K562 (cell line): ENCODE data around the gene KCNJ15. TPM values are rescaled to one million over a fixed set of nuclear protein-coding genes. Genes with fewer than 3 reads are reported as not detected.

Source experiments
- ATAC-seq: fragments of 200-7000 bp; cut with Tn5 transposase; 3 replicates; pipeline ENCODE4 v1.9.1; 2020; ENCODE audit warnings: moderate library complexity
- BruUV-seq: library from RNA; stranded (reverse); fragments of 400-500 nt; replicated peaks from 2 replicates; lab custom pipeline; 2021; lab: Mats Ljungman, UMichigan
- CTCF ChIA-PET: fragments of 300-600 bp; formaldehyde crosslinking; extraction: SDS; loops from one replicate; lab custom pipeline; 2021; ENCODE audit warnings: low intra/inter-chr PET ratio; lab: Yijun Ruan, JAX
- POLR2A ChIA-PET: fragments of 300-600, 350-650 bp; sonication (Branson Sonifier 250); formaldehyde crosslinking; extraction: SDS; loops from one replicate; lab custom pipeline; 2021; ENCODE audit warnings: antibody characterized with exemption, inconsistent platforms; lab: Yijun Ruan, JAX
- DNase-seq, 4 experiments: peaks; one replicate each; pipeline versions ENCODE4 v3.0.0 to v3.0.0-alpha.2; 2011 to 2018; ENCODE audit warnings: low spot score in 3 of 4, mixed read lengths in 3 of 4; ENCODE audit errors: extremely low read depth in 1 of 4
- FAIRE-seq: peaks from 2 replicates; lab custom pipeline; 2011; peaks lifted over from hg19 to GRCh38; lab: Jason Lieb, UNC
- H2AFZ ChIP-seq: 2 replicates; pipeline ENCODE4 v1.6.0; 2011; ENCODE audit warnings: low read depth, low read length, control low read depth, inconsistent platforms
- H3K27ac ChIP-seq: fragments of 200-600 bp; 3 replicates; pipeline ENCODE4 v1.8.0; 2011; ENCODE audit warnings: low read depth, mild to moderate bottlenecking, control low read depth, inconsistent platforms, low read length, moderate library complexity, mixed read lengths; ENCODE audit errors: extremely low read depth
- H3K27me3 ChIP-seq, 2 experiments: fragments of 300-600 bp in 1 of 2; 2 replicates in 1 of 2; 3 replicates in 1 of 2; pipeline versions ENCODE4 v1.6.0 to v1.8.0; 2011; ENCODE audit warnings: inconsistent platforms in 2 of 2, low read length in 2 of 2, mild to moderate bottlenecking in 1 of 2, mixed read lengths in 1 of 2, moderate library complexity in 1 of 2; ENCODE audit not compliant: control insufficient read depth in 2 of 2, insufficient read depth in 2 of 2
- H3K36me3 ChIP-seq: fragments of 300-600 bp; 3 replicates; pipeline ENCODE4 v1.8.0; 2011; ENCODE audit warnings: mild to moderate bottlenecking, low read length, inconsistent platforms; ENCODE audit not compliant: control insufficient read depth, insufficient read depth
- H3K4me1 ChIP-seq, 2 experiments: fragments of 200-600 bp in 1 of 2; replicated peaks in 1 of 2; 2 replicates in 1 of 2; 3 replicates in 1 of 2; pipeline versions ENCODE4 v1.5.1 to v1.8.0; 2011; ENCODE audit warnings: inconsistent platforms in 2 of 2, low read length in 2 of 2, mild to moderate bottlenecking in 1 of 2, mixed read lengths in 1 of 2, moderate library complexity in 1 of 2; ENCODE audit not compliant: control insufficient read depth in 2 of 2, insufficient read depth in 2 of 2
- H3K4me2 ChIP-seq: 2 replicates; pipeline ENCODE4 v1.6.1; 2011; ENCODE audit warnings: low read length, control low read depth, inconsistent platforms, mixed read lengths; ENCODE audit not compliant: insufficient read depth
- H3K4me3 ChIP-seq: fragments of 200-600 bp; sonication (generic), shearing (Covaris generic); 2 replicates; pipeline ENCODE4 v1.5.1; 2016; ENCODE audit warnings: control low read depth, inconsistent platforms
- H3K79me2 ChIP-seq: fragments of 200-600 bp; 3 replicates; pipeline ENCODE4 v1.8.0; 2011; ENCODE audit warnings: low read length, inconsistent platforms; ENCODE audit not compliant: control insufficient read depth, insufficient read depth
- H3K9ac ChIP-seq, 2 experiments: 2 replicates each; pipeline versions ENCODE4 v1.6.0 to v1.6.1; 2011; ENCODE audit warnings: low read depth in 2 of 2, low read length in 2 of 2, control low read depth in 1 of 2, inconsistent platforms in 1 of 2, mild to moderate bottlenecking in 1 of 2, mixed read lengths in 1 of 2; ENCODE audit not compliant: insufficient read depth in 1 of 2
- H3K9me1 ChIP-seq: one replicate; pipeline ENCODE4 v1.6.0; 2011; ENCODE audit warnings: inconsistent platforms, mild to moderate bottlenecking, low read length, moderate library complexity; ENCODE audit not compliant: control insufficient read depth, insufficient read depth
- H3K9me3 ChIP-seq: replicated peaks from 2 replicates; pipeline ENCODE4 v1.5.1; 2011; ENCODE audit warnings: low read depth, low read length, inconsistent platforms; ENCODE audit not compliant: control insufficient read depth, insufficient read depth
- H4K20me1 ChIP-seq: replicated peaks from 2 replicates; pipeline ENCODE4 v1.6.1; 2011; ENCODE audit warnings: low read length, inconsistent platforms, mixed read lengths; ENCODE audit not compliant: control insufficient read depth, insufficient read depth
- DACH1 ChIP-seq: fragments of 450-650 bp; IDR thresholded peaks from 2 replicates; pipeline ENCODE4 v1.6.1; 2018; ENCODE audit not compliant: partially characterized antibody
- KLF1 ChIP-seq: fragments of 450-650 bp; IDR thresholded peaks from 2 replicates; pipeline ENCODE4 v1.6.1; 2016; ENCODE audit warnings: missing genetic modification characterization, missing compliant biosample characterization
- NFE2 ChIP-seq: IDR thresholded peaks from 2 replicates; pipeline ENCODE4 v1.6.1; 2014; ENCODE audit warnings: antibody characterized with exemption, low read depth
- NR2F6 ChIP-seq: fragments of 450-650 bp; formaldehyde crosslinking; IDR thresholded peaks from 2 replicates; pipeline ENCODE4 v1.4.0; 2020; ENCODE audit warnings: mild to moderate bottlenecking
- PTRF ChIP-seq: fragments of 450-650 bp; IDR thresholded peaks from 2 replicates; pipeline ENCODE4 v1.6.1; 2016; ENCODE audit warnings: mild to moderate bottlenecking, missing genetic modification characterization, missing compliant biosample characterization
- SREBF1 ChIP-seq: fragments of 150-350 bp; IDR thresholded peaks from 2 replicates; pipeline ENCODE4 v1.6.1; 2014; ENCODE audit warnings: antibody characterized with exemption, low read depth, low read length, borderline replicate concordance
- TAF9B ChIP-seq: fragments of 450-650 bp; IDR thresholded peaks from 2 replicates; pipeline ENCODE4 v1.6.1; 2018; ENCODE audit warnings: mild to moderate bottlenecking; ENCODE audit not compliant: partially characterized antibody
- ZKSCAN8 ChIP-seq: fragments of 200-800 bp; sonication (Bioruptor generic); IDR thresholded peaks from 2 replicates; pipeline ENCODE4 v1.6.1; 2016; ENCODE audit warnings: missing genetic modification characterization, missing compliant biosample characterization
- ZNF165 ChIP-seq: fragments of 250-450 bp; sonication (Bioruptor Pico); IDR thresholded peaks from 2 replicates; pipeline ENCODE4 v1.4.0; 2020; ENCODE audit warnings: borderline replicate concordance
- ZNF239 ChIP-seq: fragments of 250-450 bp; sonication (Bioruptor Pico); IDR thresholded peaks from 2 replicates; pipeline ENCODE4 v1.4.0; 2020; ENCODE audit warnings: mild to moderate bottlenecking
- ZNF518B ChIP-seq: fragments of 250-450 bp; sonication (Bioruptor Pico); IDR thresholded peaks from 2 replicates; pipeline ENCODE4 v1.5.0; 2021; ENCODE audit warnings: mild to moderate bottlenecking, moderate library complexity
- WGBS: fragments of 100-300 bp; shearing (Covaris generic); methylation state at CpG from one replicate; pipeline ENCODE4 v1.1.6; 2016; ENCODE audit warnings: low coverage, mixed read lengths; ENCODE audit not compliant: insufficient coverage; ENCODE audit errors: missing lambda C conversion rate; 5-methylcytosine and 5-hydroxymethylcytosine counted together
- in situ Hi-C: fragments of 300-500 bp; cut with MboI; formaldehyde crosslinking; loops from 4 replicates; pipeline ENCODE4 v1.15.0; 2018; ENCODE audit warnings: inconsistent platforms, mixed read lengths
- intact Hi-C: fragments of 100-400 bp; cut with micrococcal nuclease; formaldehyde crosslinking; loops from 2 replicates; pipeline ENCODE4 v1.14.2; 2022
- polyA plus RNA-seq, 8 experiments: library from polyadenylated mRNA; depleted of rRNA in 4 of 8; stranded (reverse) in 5 of 8; unstranded in 3 of 8; fragments of >200 nt; fragmentation: Nextera tagmentation in 2 of 8; fragmentation: Illumina TruSeq in 1 of 8; extraction: Ambion mirVana in 2 of 8; extraction: Trizol in 1 of 8; gene quantifications; 2 replicates each; pipeline versions ENCODE4 v1.2.1 to v1.2.3, GENCODE V29; 2011 to 2014; ENCODE audit warnings: inconsistent platforms in 1 of 8, missing spikeins in 1 of 8
- total RNA-seq, 7 experiments: library from RNA; depleted of rRNA in 6 of 7; stranded (reverse); fragments of >200 nt in 6 of 7; fragmentation: Illumina TruSeq in 2 of 7; extraction: Trizol in 2 of 7; gene quantifications; 2 replicates each; pipeline versions ENCODE4 v1.2.1 to v1.2.3, GENCODE V29; 2011 to 2021; ENCODE audit warnings: low replicate concordance in 1 of 7

Gene KCNJ15
- total and polyA plus RNA-seq, 9 of the 15 experiments (the other 6 are each of a cell fraction or from before 2014, with no cell fraction given): 0.20 to 3.0 (median 0.72) TPM; not detected in 1

DNA sequence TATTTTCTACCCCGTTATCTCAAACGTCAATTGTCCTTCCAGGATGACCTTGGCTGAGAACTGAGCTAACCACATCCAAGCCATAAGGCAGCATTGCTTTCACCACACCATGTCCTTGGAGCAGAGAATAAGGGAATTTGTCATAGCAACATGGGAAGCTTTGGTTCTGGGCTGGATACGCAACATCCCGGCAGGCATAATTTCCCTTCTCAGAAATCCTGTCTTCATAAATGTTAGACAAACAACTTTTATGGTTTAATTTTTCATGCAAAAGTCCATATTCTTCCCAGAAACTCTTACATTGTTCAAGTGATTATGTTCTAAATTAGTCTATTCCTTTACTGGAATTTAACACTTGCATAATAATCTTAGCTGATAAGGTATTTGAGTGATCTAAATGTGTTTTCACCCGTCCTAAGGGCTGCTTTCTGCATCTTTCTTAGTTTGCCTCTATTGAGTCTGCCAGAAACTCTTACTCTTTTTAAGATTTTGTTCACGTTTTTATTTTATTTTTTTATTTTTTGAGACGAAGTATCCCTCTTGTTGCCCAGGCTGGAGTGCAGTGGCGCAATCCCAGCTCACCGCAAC is 51.8 kb downstream of the KCNJ15 start:
- Histone ChIP-seq H2AFZ (no peak overlapping the region), H3K9ac (no peak overlapping the region), H3K36me3 (no peaks in the 10 kb centered on the region), H3K4me1 (no peaks in the 10 kb centered on the region), H3K4me3 (no peak overlapping the region), H4K20me1 (no peaks in the 10 kb centered on the region), H3K27me3 (peaks cover 11 to 12% of the 10 kb centered on the region in 2 experiments), H3K4me2 (no peak overlapping the region), H3K9me3 (no peaks in the 10 kb centered on the region), H3K79me2 (no peaks in the 10 kb centered on the region), H3K27ac (no peak overlapping the region), H3K9me1 (no peaks in the 10 kb centered on the region)
- in situ Hi-C loops: no loop called here
- ChIA-PET POLR2A (no interaction called here), CTCF (no interaction called here)
- ATAC-seq (no peak), DNase-seq (no peak), FAIRE-seq (no peak)
- WGBS: 21% methylated on average over 9 of the region's 9 CpGs
- intact Hi-C loops: no loop called here
- no TSS peak for BruUV-seq
- TF ChIP-seq NFE2 (no peak), DACH1 (no peak), ZNF518B (CRISPR knock-in tag) (no peak), PTRF (no peak), KLF1 (tag) (no peak), ZKSCAN8 (CRISPR knock-in tag) (no peak), ZNF239 (CRISPR knock-in tag) (no peak), NR2F6 (no peak), ZNF165 (CRISPR knock-in tag) (no peak), TAF9B (no peak), SREBF1 (no peak)
